GM12878 (cell line): ENCODE results near the gene ACOT6.

Experiments
- DPF2 ChIP-seq: fragments of 450-650 bp; IDR thresholded peaks from 2 replicates; pipeline ENCODE4 v1.6.1; 2017; ENCODE audit warnings: mild to moderate bottlenecking
- MAX ChIP-seq: IDR thresholded peaks from 2 replicates; pipeline ENCODE4 v1.6.1; 2012; ENCODE audit warnings: low read depth, low read length, improper control_type of control experiment
- POLR2A ChIP-seq: IDR thresholded peaks from 2 replicates; pipeline ENCODE4 v1.6.1; 2011; ENCODE audit warnings: low read depth, mild to moderate bottlenecking, low read length
- RCOR1 ChIP-seq: conservative IDR thresholded peaks from 2 replicates; pipeline ENCODE4 v1.6.1; 2012; ENCODE audit warnings: low read depth, low read length, improper control_type of control experiment
- SP1 ChIP-seq: IDR thresholded peaks from one replicate; pipeline ENCODE4 v1.6.1; 2011; ENCODE audit warnings: low read depth, low read length
- SPI1 ChIP-seq: IDR thresholded peaks from 2 replicates; pipeline ENCODE4 v1.6.1; 2011; ENCODE audit warnings: low read depth, mild to moderate bottlenecking, low read length, moderate library complexity, borderline replicate concordance; ENCODE audit not compliant: insufficient read depth
- ZNF24 ChIP-seq: fragments of 450-650 bp; IDR thresholded peaks from 2 replicates; pipeline ENCODE4 v1.6.1; 2017; ENCODE audit warnings: antibody characterized with exemption, mild to moderate bottlenecking

GRCh38 chr14:73655851-73656250 is 43.5 kb downstream of the ACOT6 start:
- no peak for TF ChIP-seq RCOR1
- TF ChIP-seq POLR2A = no peak
- no peak for TF ChIP-seq MAX
- no peak for TF ChIP-seq SP1
- TF ChIP-seq ZNF24 = no peak
- no peak for TF ChIP-seq SPI1
- no peak for TF ChIP-seq DPF2
